Bronchial epithelial cell (primary cell): Measurements from ENCODE around the gene NRAP. TPM values are rescaled to one million over a fixed set of nuclear protein-coding genes. Genes with fewer than 3 reads are reported as not detected.

ENCODE experiments used
- DNase-seq: peaks from one replicate; pipeline ENCODE4 v3.0.0-alpha.2; 2010; ENCODE audit warnings: low read depth
- FAIRE-seq: peaks from 2 replicates; lab custom pipeline; 2011; peaks lifted over from hg19 to GRCh38; lab: Jason Lieb, UNC
- H3K27me3 ChIP-seq: 2 replicates; pipeline ENCODE4 v1.5.1; 2011; ENCODE audit warnings: low read length; ENCODE audit not compliant: control insufficient read depth, insufficient read depth
- H3K36me3 ChIP-seq: 2 replicates; pipeline ENCODE4 v1.5.1; 2011; ENCODE audit warnings: low read length; ENCODE audit not compliant: control insufficient read depth, insufficient read depth
- H3K4me3 ChIP-seq: 2 replicates; pipeline ENCODE4 v1.5.1; 2011; ENCODE audit warnings: mild to moderate bottlenecking, low read depth, low read length, control low read depth
- CTCF ChIP-seq: IDR thresholded peaks from 2 replicates; pipeline ENCODE4 v1.5.1; 2011; ENCODE audit warnings: mild to moderate bottlenecking, moderate library complexity, low read length, control low read depth, inconsistent platforms; ENCODE audit not compliant: insufficient read depth, severe bottlenecking
- total RNA-seq: library from RNA; depleted of rRNA; stranded (reverse); fragments of >200 nt; gene quantifications from 2 replicates; pipeline ENCODE4 v1.2.1, GENCODE V29; 2014

Gene NRAP
- total RNA-seq, 1 donor from 2014 or later: not detected

- peaks cover 2% of the 10 kb centered on the region for H3K27me3 ChIP-seq
- no peak for TF ChIP-seq CTCF
- no peak for FAIRE-seq
These were observed 46.8 kb downstream of the NRAP start for GRCh38 chr10:113617086-113617485.

GRCh38 chr10:113616244-113617074, 47.4 kb downstream of the NRAP start:
- no peak overlapping the region for H3K4me3 ChIP-seq
- peak; percentile 12 for DNase-seq
- H3K36me3 ChIP-seq: no peaks in the 10 kb centered on the region
- H3K27me3 ChIP-seq: peaks cover 2% of the 10 kb centered on the region
- TF ChIP-seq CTCF: peak; percentile 38
- FAIRE-seq: no peak

More at GRCh38 chr10:113617086-113617485, 46.8 kb downstream of the NRAP start:
- DNase-seq: no peak
- no peaks in the 10 kb centered on the region for H3K36me3 ChIP-seq
- no peak overlapping the region for H3K4me3 ChIP-seq

GRCh38 chr10:113613977-113614690, 49.7 kb downstream of the NRAP start:
- FAIRE-seq: no peak
- DNase-seq: no peak

GRCh38 chr10:113613427-113613826, 50.4 kb downstream of the NRAP start:
- H3K27me3 ChIP-seq: peaks cover 2% of the 10 kb centered on the region
- no peaks in the 10 kb centered on the region for H3K36me3 ChIP-seq
- no peak overlapping the region for H3K4me3 ChIP-seq
- no peak for DNase-seq
- no peak for FAIRE-seq
- no peak for TF ChIP-seq CTCF

More at GRCh38 chr10:113613977-113614690, 49.7 kb downstream of the NRAP start:
- Histone ChIP-seq H3K36me3 (no peaks in the 10 kb centered on the region), H3K4me3 (no peak overlapping the region), H3K27me3 (peaks cover 2% of the 10 kb centered on the region)
- no peak for TF ChIP-seq CTCF

GRCh38 chr10:113612154-113612553, 51.7 kb downstream of the NRAP start:
- Histone ChIP-seq H3K27me3 (peaks cover 2% of the 10 kb centered on the region), H3K4me3 (no peak overlapping the region), H3K36me3 (no peaks in the 10 kb centered on the region)
- FAIRE-seq: no peak
- DNase-seq: no peak
- TF ChIP-seq CTCF: no peak
